GM12878 (cell line): ENCODE data around the gene BCO1. TPM values are rescaled to one million over a fixed set of nuclear protein-coding genes. Genes with fewer than 3 reads are reported as not detected.

Source experiments
- ATAC-seq: fragments of 200-7000 bp; cut with Tn5 transposase; 3 replicates; pipeline ENCODE4 v1.9.1; 2020; ENCODE audit warnings: mild to moderate bottlenecking, moderate library complexity
- BruUV-seq: library from RNA; stranded (reverse); fragments of 400-500 nt; replicated peaks from 2 replicates; lab custom pipeline; 2021; lab: Mats Ljungman, UMichigan
- CTCF ChIA-PET: fragments of 300-600 bp; sonication (Branson Sonifier 250); formaldehyde crosslinking; extraction: SDS; loops from one replicate; lab custom pipeline; 2021; ENCODE audit warnings: inconsistent platforms; lab: Yijun Ruan, JAX
- POLR2A ChIA-PET: fragments of 350-600 bp; formaldehyde crosslinking; extraction: SDS; loops from one replicate; lab custom pipeline; 2021; ENCODE audit warnings: inconsistent platforms; lab: Charles Lee
- RAD21 ChIA-PET: fragments of 300-600 bp; sonication (Branson Sonifier 250); formaldehyde crosslinking; loops from one replicate; lab custom pipeline; 2023; ENCODE audit warnings: antibody characterized with exemption; ENCODE audit not compliant: unreplicated experiment; lab: Charles Lee
- SMC1A ChIA-PET: fragments of 300-600 bp; sonication (Branson Sonifier 250); formaldehyde crosslinking; loops from one replicate; lab custom pipeline; 2023; ENCODE audit not compliant: unreplicated experiment, uncharacterized antibody; lab: Charles Lee
- DNase-seq: peaks from one replicate; pipeline ENCODE4 v3.0.0-alpha.2; 2011; ENCODE audit warnings: low read depth, low spot score
- FAIRE-seq: peaks from 3 replicates; lab custom pipeline; 2011; peaks lifted over from hg19 to GRCh38; lab: Jason Lieb, UNC
- H2AFZ ChIP-seq: 2 replicates; pipeline ENCODE4 v1.6.0; 2011; ENCODE audit warnings: low read depth, low read length, control low read depth; ENCODE audit not compliant: control insufficient read depth
- H3K27ac ChIP-seq: 2 replicates; pipeline ENCODE4 v1.5.1; 2011; ENCODE audit warnings: control low read depth; ENCODE audit not compliant: control insufficient read depth, insufficient read depth
- H3K27me3 ChIP-seq, 2 experiments: replicated peaks in 1 of 2; 2 replicates each; pipeline versions ENCODE4 v1.6.0 to v1.6.1; 2011; ENCODE audit warnings: low read length in 1 of 2; ENCODE audit not compliant: control insufficient read depth in 2 of 2, insufficient read depth in 2 of 2
- H3K36me3 ChIP-seq, 2 experiments: 2 replicates each; pipeline ENCODE4 v1.5.1; 2011; ENCODE audit warnings: low read length in 1 of 2; ENCODE audit not compliant: control insufficient read depth in 2 of 2, insufficient read depth in 2 of 2
- H3K4me1 ChIP-seq: 2 replicates; pipeline ENCODE4 v1.6.1; 2011; ENCODE audit warnings: mild to moderate bottlenecking, low read length, moderate library complexity, mixed read lengths; ENCODE audit not compliant: control insufficient read depth, insufficient read depth
- H3K4me2 ChIP-seq: 2 replicates; pipeline ENCODE4 v1.6.0; 2011; ENCODE audit warnings: control low read depth; ENCODE audit not compliant: control insufficient read depth, insufficient read depth
- H3K4me3 ChIP-seq: fragments of 200-600 bp; sonication (generic); 2 replicates; pipeline ENCODE4 v1.5.1; 2016
- H3K79me2 ChIP-seq: 2 replicates; pipeline ENCODE4 v1.6.0; 2011; ENCODE audit warnings: low read length; ENCODE audit not compliant: control insufficient read depth, insufficient read depth
- H3K9ac ChIP-seq: 2 replicates; pipeline ENCODE4 v1.8.0; 2011; ENCODE audit warnings: low read length, control low read depth, mixed read lengths; ENCODE audit not compliant: control insufficient read depth, insufficient read depth
- H3K9me3 ChIP-seq: replicated peaks from 3 replicates; pipeline ENCODE4 v1.5.1; 2011; ENCODE audit warnings: mild to moderate bottlenecking, low read length; ENCODE audit not compliant: control insufficient read depth, insufficient read depth
- H4K20me1 ChIP-seq: 2 replicates; pipeline ENCODE4 v1.6.0; 2011; ENCODE audit not compliant: control insufficient read depth, insufficient read depth
- BACH1 ChIP-seq: fragments of 450-650 bp; IDR thresholded peaks from 2 replicates; pipeline ENCODE4 v1.6.1; 2017; ENCODE audit warnings: mild to moderate bottlenecking, borderline replicate concordance
- CREM ChIP-seq: IDR thresholded peaks from 2 replicates; pipeline ENCODE4 v1.6.1; 2014; ENCODE audit warnings: antibody characterized with exemption, low read depth
- KAT2A ChIP-seq: conservative IDR thresholded peaks from 2 replicates; pipeline ENCODE4 v1.6.1; 2011; ENCODE audit warnings: low read depth, low read length; ENCODE audit not compliant: control insufficient read depth
- MEF2A ChIP-seq: IDR thresholded peaks from 2 replicates; pipeline ENCODE4 v1.6.1; 2011; ENCODE audit warnings: low read depth, mild to moderate bottlenecking, low read length, moderate library complexity; ENCODE audit not compliant: insufficient read depth
- MTA2 ChIP-seq: fragments of 450-650 bp; IDR thresholded peaks from 2 replicates; pipeline ENCODE4 v1.6.1; 2016; ENCODE audit warnings: low read depth, mild to moderate bottlenecking, moderate library complexity
- MTA3 ChIP-seq: IDR thresholded peaks from 2 replicates; pipeline ENCODE4 v1.6.1; 2012; ENCODE audit warnings: low read length, inconsistent platforms, borderline replicate concordance
- SMC3 ChIP-seq: IDR thresholded peaks from 2 replicates; pipeline ENCODE4 v1.6.1; 2011; ENCODE audit warnings: low read length, improper control_type of control experiment, borderline replicate concordance
- SREBF2 ChIP-seq: IDR thresholded peaks from 2 replicates; pipeline ENCODE4 v1.6.1; 2012; ENCODE audit warnings: mild to moderate bottlenecking, low read length
- ZNF687 ChIP-seq: fragments of 450-650 bp; IDR thresholded peaks from 2 replicates; pipeline ENCODE4 v1.6.1; 2017; ENCODE audit warnings: mild to moderate bottlenecking, moderate library complexity
- WGBS: methylation state at CpG from one replicate; pipeline ENCODE4 v1.1.6; 2016; ENCODE audit warnings: low lambda C conversion rate; ENCODE audit not compliant: insufficient replicate concordance, insufficient coverage; ENCODE audit errors: missing lambda C conversion rate; 5-methylcytosine and 5-hydroxymethylcytosine counted together
- in situ Hi-C: fragments of 300-500 bp; cut with MboI; formaldehyde crosslinking; loops from 9 replicates; pipeline ENCODE4 v1.14.3; 2018; ENCODE audit warnings: mixed read lengths
- intact Hi-C: fragments of 100-400 bp; cut with micrococcal nuclease; formaldehyde crosslinking; loops from one replicate; pipeline ENCODE4 v1.14.2; 2022; ENCODE audit not compliant: unreplicated experiment
- polyA plus RNA-seq, 11 experiments: library from polyadenylated mRNA; depleted of rRNA in 4 of 11; unstranded in 6 of 11; stranded (reverse) in 5 of 11; fragments of >200 nt; fragmentation: Nextera tagmentation in 4 of 11; fragmentation: Illumina TruSeq in 1 of 11; extraction: Ambion mirVana in 4 of 11; extraction: Trizol in 1 of 11; gene quantifications; 1 replicate in 1 of 11; 2 replicates in 10 of 11; pipeline versions ENCODE4 v1.2.1 to v1.2.3, GENCODE V29; 2011 to 2016; ENCODE audit warnings: inconsistent platforms in 2 of 11, missing spikeins in 2 of 11, low read depth in 1 of 11
- total RNA-seq, 4 experiments: library from RNA; depleted of rRNA in 3 of 4; stranded (reverse); fragments of >200 nt in 3 of 4; fragmentation: Illumina TruSeq in 1 of 4; extraction: Trizol in 1 of 4; gene quantifications; 2 replicates each; pipeline versions ENCODE4 v1.2.1 to v1.2.3, GENCODE V29; 2013 to 2021

The BCO1 gene
- total and polyA plus RNA-seq, 10 of the 15 experiments (the other 5 are each of a cell fraction or from before 2014, with no cell fraction given) = 0.09 to 0.21 (median 0.14) TPM; not detected in 7

GRCh38 chr16:81318711-81319110 is 80.2 kb downstream of the BCO1 start:
- Histone ChIP-seq H3K79me2 (peaks cover 10% of the 10 kb centered on the region), H3K27me3 (no peaks in the 10 kb centered on the region), H3K4me1 (peaks cover 2% of the 10 kb centered on the region), H3K36me3 (no peaks in the 10 kb centered on the region), H2AFZ (no peak overlapping the region), H3K9ac (no peak overlapping the region), H3K4me2 (no peak overlapping the region), H4K20me1 (no peaks in the 10 kb centered on the region), H3K9me3 (no peaks in the 10 kb centered on the region), H3K4me3 (no peak overlapping the region), H3K27ac (no peak overlapping the region)
- ATAC-seq (no peak), FAIRE-seq (no peak), DNase-seq (no peak)
- RAD21 ChIA-PET = no interaction called here
- no TSS peak for BruUV-seq
- 87% methylated on average over 7 of the region's 7 CpGs for WGBS
- in situ Hi-C loops = no loop called here
- intact Hi-C loops = loop anchor here (10.0 kb wide), 1 partner anchor 314 kb away; the partner anchor contains the start of genes CENPN and CMC2
- CTCF ChIA-PET = interaction anchor here (1.5 kb wide), 1 partner anchor 10 kb away, joined by 4 read pairs; no protein-coding TSS in a partner anchor
- SMC1A ChIA-PET = interaction anchor here (0.9 kb wide), 1 partner anchor 11 kb away, joined by 3 read pairs; no protein-coding TSS in a partner anchor
- POLR2A ChIA-PET = no interaction called here
- TF ChIP-seq MTA2 (no peak), BACH1 (no peak), SMC3 (no peak), CREM (no peak), SREBF2 (no peak), KAT2A (no peak)

GRCh38 chr16:81319221-81319912 is 80.9 kb downstream of the BCO1 start:
- H3K79me2 ChIP-seq = peaks cover 4% of the 10 kb centered on the region
- H3K36me3 ChIP-seq = no peaks in the 10 kb centered on the region
- no peaks in the 10 kb centered on the region for H4K20me1 ChIP-seq
- no peaks in the 10 kb centered on the region for H3K27me3 ChIP-seq
- H3K4me2 ChIP-seq = no peak overlapping the region
- H3K4me3 ChIP-seq = no peak overlapping the region
- no peak overlapping the region for H3K9ac ChIP-seq
- intact Hi-C loops (loop anchor here (10.0 kb wide), 1 partner anchor 315 kb away; the partner anchor contains the start of genes CENPN and CMC2), in situ Hi-C loops (no loop called here)
- DNase-seq (no peak), ATAC-seq (no peak), FAIRE-seq (no peak)
- BruUV-seq = no TSS peak
- H2AFZ ChIP-seq = no peak overlapping the region
- no peaks in the 10 kb centered on the region for H3K4me1 ChIP-seq
- ChIA-PET POLR2A (interaction anchor here (0.5 to 0.6 kb wide), 2 partner anchors 13 to 63 kb away, joined by 3 read pairs; no protein-coding TSS in a partner anchor), RAD21 (interaction anchor here (1.1 kb wide), 1 partner anchor 114 kb away, joined by 4 read pairs; no protein-coding TSS in a partner anchor), SMC1A (interaction anchor here (0.9 to 1.0 kb wide), 3 partner anchors 9 to 59 kb away, joined by 3 read pairs; no protein-coding TSS in a partner anchor), CTCF (interaction anchor here (1.3 to 1.5 kb wide), 2 partner anchors 11 to 49 kb away, joined by 3 to 4 read pairs; no protein-coding TSS in a partner anchor)
- 55% methylated on average over 6 of the region's 6 CpGs for WGBS
- H3K27ac ChIP-seq = no peak overlapping the region
- H3K9me3 ChIP-seq = no peaks in the 10 kb centered on the region
- TF ChIP-seq MEF2A (no peak), MTA3 (no peak), ZNF687 (no peak), SMC3 (no peak)
